ENCODE data around the gene OR6C70. TPM values are rescaled to one million over a fixed set of nuclear protein-coding genes. Genes with fewer than 3 reads are reported as not detected.

Gene OR6C70
- total RNA-seq, 1 experiment from 2014 or later, result not detected

DNA sequence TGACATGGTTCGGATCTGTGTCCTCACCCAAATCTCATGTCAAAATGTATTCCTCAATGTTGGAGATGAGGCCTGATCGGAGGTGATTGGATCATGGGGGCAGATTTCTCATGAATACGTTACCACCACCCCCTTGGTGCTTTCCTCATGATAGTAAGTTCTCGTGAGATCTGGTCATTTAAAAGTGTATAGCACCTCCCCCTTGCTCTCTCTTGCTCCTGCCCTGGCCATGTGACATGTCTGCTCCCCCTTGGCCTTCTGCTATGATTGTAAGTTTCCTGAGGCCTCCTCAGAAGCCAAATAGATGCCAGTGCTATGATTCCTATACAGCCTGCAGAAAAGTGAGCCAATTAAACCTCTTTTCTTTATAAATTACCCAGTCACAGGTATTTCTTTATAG lies 29.3 kb upstream of the OR6C70 start:
- Histone ChIP-seq H3K4me1 (ENCODE audit: insufficient read depth, low read length) (no peaks in the 10 kb centered on the region; the same call in 1 of the 2 replicates), H2AFZ (ENCODE audit: low read length) (no peak overlapping the region), H3K14ac (ENCODE audit: insufficient read depth, low read length) (no peak overlapping the region; the same call in 1 of the 2 replicates), H3K18ac (ENCODE audit: insufficient read length, low read depth, low read length) (no peak overlapping the region), H3K79me1 (ENCODE audit: insufficient read depth, low read depth, low read length, poor library complexity, severe bottlenecking) (no peaks in the 10 kb centered on the region), H2BK15ac (ENCODE audit: low read depth, low read length) (no peak overlapping the region), H3K23me2 (ENCODE audit: insufficient read length, low read depth, low read length, poor library complexity, severe bottlenecking) (no peaks in the 10 kb centered on the region), H4K20me1 (ENCODE audit: control insufficient read depth, insufficient read depth, insufficient read length) (no peaks in the 10 kb centered on the region), H4K5ac (ENCODE audit: insufficient read length, low read depth, low read length) (peak overlapping the region; percentile 53), H2BK5ac (ENCODE audit: insufficient read length, low read length) (no peak overlapping the region), H2AK5ac (ENCODE audit: insufficient read length, low read length) (no peak overlapping the region), H3K27ac (ENCODE audit: insufficient read length, low read depth, low read length) (no peak overlapping the region), H3K56ac (ENCODE audit: insufficient read length, low read depth, low read length) (no peak overlapping the region), H3K4me2 (ENCODE audit: insufficient read depth, insufficient read length, low read length) (no peak overlapping the region), H2BK120ac (ENCODE audit: low read depth, low read length, poor library complexity, severe bottlenecking) (no peak overlapping the region), H2BK20ac (ENCODE audit: low read depth, low read length, poor library complexity, severe bottlenecking) (no peak overlapping the region), H2BK12ac (ENCODE audit: insufficient read length, low read depth, low read length) (no peak overlapping the region), H4K8ac (replicated peaks; ENCODE audit: insufficient read length, low read depth, low read length) (no peak overlapping the region), H3K9ac (ENCODE audit: extremely low read depth, insufficient read length, low read length) (no peak overlapping the region), H3K23ac (ENCODE audit: insufficient read length, low read depth, low read length) (no peak overlapping the region), H3K9me3 (ENCODE audit: control insufficient read depth, low read depth, low read length) (no peaks in the 10 kb centered on the region), H4K91ac (ENCODE audit: insufficient read length, low read depth, low read length) (no peak overlapping the region), H3K4ac (ENCODE audit: low read depth, low read length) (no peak overlapping the region), H3T11ph (ENCODE audit: low read length) (no peak overlapping the region), H3K27me3 (ENCODE audit: insufficient read depth, low read length) (no peaks in the 10 kb centered on the region), H3K79me2 (ENCODE audit: insufficient read depth, low read length) (no peaks in the 10 kb centered on the region)
- Mint-ChIP-seq H3K36me3 (ENCODE audit: insufficient read depth in 1 of 3, low read depth in 3 of 3) (no peaks in the 10 kb centered on the region), H3K9me3 (no peaks in the 10 kb centered on the region), H3K4me3 (no peak overlapping the region), H3K4me1 (no peaks in the 10 kb centered on the region), H3K27me3 (ENCODE audit: low read depth) (no peaks in the 10 kb centered on the region; the same call in 1 of the 2 replicates), H3K27ac (no peak overlapping the region)
- no peak for DNase-seq
- no CpG with 5 or more reads among the region's 4 CpGs for WGBS (ENCODE audit: extremely low coverage, insufficient read length, low lambda C conversion rate)
- TF ChIP-seq CTCF (conservative IDR thresholded peaks at IDR 0.05), result no peak

Measured in H9 (cell line).